Pulmonary artery endothelial cell (primary cell): ENCODE results near the gene HSD11B1. TPM values are rescaled to one million over a fixed set of nuclear protein-coding genes. Genes with fewer than 3 reads are reported as not detected.

Experiments used
- DNase-seq: peaks from one replicate; pipeline ENCODE4 v3.0.0-alpha.2; 2011; ENCODE audit warnings: low read depth, low spot score
- total RNA-seq: library from RNA; depleted of rRNA; stranded (reverse); fragments of >200 nt; gene quantifications from 2 replicates; pipeline ENCODE4 v1.2.3, GENCODE V29; 2014

HSD11B1 gene
- total RNA-seq, 1 donor from 2014 or later, result 0.07 TPM

DNA sequence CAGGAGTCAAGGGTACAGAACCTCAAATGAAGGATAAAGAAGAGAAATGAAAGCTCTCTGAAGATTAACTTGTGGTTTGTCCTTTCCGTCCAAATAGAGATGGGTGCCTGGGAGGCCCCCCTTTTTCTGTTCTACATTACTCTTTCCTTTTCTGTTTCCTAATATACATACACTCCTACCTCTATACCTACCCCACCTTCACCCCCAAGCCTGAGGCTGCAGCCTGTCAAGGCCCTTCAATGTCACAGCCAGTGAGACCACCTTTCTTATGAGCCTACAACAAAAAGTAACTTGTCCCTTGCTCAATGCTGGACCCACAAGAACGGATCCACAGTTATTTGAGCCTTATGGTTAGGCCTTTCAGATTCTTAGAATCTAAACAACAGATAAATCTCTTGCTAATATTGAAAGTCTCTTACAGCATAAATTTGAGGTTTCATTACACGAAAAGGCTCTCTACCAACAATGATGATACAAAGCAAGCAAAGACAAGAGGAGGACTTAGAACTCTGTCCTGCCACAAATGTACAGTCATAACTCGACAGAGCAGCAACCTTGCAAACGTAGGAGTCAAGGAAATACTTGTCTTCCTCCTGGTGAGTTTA lies 47.1 kb downstream of the HSD11B1 start:
- no peak for DNase-seq

DNA sequence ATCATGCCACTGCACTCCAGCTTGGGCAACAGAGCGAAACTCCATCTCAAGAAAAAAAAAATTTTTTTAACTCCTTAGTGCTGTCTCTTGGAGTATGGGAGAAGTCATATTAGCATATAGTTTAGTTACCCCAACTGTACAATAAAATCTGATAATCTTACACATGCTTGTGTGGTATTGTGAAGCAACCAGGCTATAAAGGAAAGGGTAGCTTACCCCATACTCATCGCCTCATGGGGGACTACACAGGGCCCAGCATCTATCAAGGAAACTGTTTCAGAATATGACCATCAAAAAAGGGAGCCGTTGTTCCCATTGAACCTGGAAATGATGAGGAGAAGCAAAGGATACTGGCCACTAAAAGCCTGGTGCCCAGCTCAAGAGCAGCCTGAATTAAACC lies 48.2 kb downstream of the HSD11B1 start:
- DNase-seq, result no peak

DNA sequence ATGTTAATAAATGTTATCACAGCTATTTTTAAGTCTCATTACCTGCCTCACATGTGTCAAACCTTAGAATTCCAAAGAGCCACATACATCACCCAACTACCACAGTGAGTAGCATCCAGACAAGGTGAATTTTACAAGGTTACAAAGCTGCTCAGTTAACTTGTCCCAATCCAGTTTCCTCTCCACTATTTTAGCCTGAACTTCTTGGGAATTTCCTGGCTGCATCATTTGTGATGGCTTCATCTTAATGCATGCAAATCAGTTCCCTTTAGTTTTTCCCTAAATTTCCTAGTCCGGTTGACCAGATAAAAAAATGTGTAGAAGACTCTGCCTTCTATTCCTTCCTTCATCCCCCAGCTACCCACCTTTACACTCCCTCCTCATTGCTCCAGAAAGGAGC lies 50.6 kb downstream of the HSD11B1 start:
- no peak for DNase-seq

GRCh38 chr1:209755926-209756614 lies 51.4 kb downstream of the HSD11B1 start, which contains the start of gene TRAF3IP3:
Gene TRAF3IP3 (plus strand): TSS chr1:209756053. CDS start chr1:209760040, 3,987 bp downstream.
- no peak for DNase-seq

GRCh38 chr1:209756615-209757445 lies 52.2 kb downstream of the HSD11B1 start:
- no peak for DNase-seq

GRCh38 chr1:209758400-209758799 lies 53.8 kb downstream of the HSD11B1 start:
- no peak for DNase-seq

- no peak for DNase-seq
Observed at GRCh38 chr1:209759829-209760359, 55.2 kb downstream of the HSD11B1 start.

DNA sequence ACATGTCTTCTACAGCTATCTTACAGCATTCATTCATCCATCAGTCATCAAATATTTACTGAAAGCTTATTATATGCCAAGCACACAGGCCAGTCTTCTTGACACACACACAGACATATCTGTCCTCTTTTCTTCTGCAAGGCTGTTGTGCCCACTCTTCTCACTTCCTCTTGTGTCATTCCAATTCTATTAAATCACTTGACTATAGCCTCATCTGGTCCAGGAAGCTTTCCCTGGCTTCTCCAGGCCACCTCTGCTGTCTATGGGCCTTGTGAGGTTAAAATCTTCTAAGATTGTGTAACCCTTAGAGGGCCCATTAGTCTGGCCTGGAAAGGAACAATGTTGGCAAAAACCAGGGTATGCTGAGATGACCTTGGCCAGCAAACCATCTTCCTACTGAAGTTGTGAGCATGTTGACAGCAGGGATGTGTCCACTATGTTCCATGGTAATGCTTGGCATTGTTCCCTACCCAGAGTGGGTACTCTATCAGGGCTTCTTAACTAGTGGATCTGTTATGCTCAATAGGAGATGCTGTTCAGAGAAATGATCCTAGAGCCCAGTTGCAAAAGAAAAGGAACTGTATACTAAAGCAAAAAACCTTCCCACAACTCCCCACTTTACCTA lies 56.5 kb downstream of the HSD11B1 start:
- DNase-seq, result no peak

- no peak for DNase-seq
Observed at GRCh38 chr1:209766051-209766450, 61.4 kb downstream of the HSD11B1 start.

- no peak for DNase-seq
Observed at GRCh38 chr1:209767096-209767495, 62.5 kb downstream of the HSD11B1 start.

DNA sequence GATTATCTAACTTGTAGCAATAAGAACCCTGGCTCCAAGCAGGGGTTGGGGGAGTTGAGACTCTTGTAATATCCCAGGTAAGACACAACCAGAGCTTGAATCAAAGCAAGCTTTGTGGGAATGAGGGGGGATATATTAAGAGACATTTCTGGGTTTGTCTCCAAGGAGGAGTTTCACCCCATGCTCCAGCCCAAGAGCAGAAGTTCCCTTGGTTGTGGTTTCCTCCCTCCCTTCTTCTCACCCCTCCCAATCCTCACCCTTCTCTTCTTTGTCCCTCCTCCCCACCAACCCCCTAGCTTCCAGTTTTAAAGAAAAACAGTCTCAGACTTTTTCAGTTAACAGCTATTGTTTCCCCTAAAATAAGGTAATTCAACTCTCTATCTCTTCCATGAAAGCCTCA lies 63.1 kb downstream of the HSD11B1 start:
- DNase-seq, result no peak

DNA sequence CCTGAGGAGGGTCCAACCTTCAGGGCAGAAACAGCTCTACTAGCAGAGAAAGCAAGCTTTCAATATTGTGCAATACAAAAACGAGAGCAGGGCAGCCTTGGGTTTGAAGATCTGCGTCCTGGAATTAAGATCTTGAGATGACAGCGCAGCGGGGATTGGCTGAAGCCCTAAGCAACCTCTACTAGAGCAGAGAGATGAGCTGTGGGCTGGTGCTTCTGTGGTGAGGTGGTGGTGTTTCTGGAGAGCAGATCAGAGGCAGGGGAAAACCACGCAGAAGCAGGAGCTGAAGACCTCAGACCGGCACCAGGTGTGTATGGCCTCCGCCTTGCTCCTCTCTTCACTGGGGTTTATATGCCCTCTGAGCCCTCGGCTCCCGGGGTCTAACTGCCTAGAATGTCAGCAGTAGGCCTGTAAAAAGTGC lies 63.7 kb downstream of the HSD11B1 start:
- no peak for DNase-seq

GRCh38 chr1:209769171-209769904 lies 64.7 kb downstream of the HSD11B1 start:
- peak; percentile 55 for DNase-seq

- no peak for DNase-seq
Observed at GRCh38 chr1:209769971-209770370, 65.3 kb downstream of the HSD11B1 start.

DNA sequence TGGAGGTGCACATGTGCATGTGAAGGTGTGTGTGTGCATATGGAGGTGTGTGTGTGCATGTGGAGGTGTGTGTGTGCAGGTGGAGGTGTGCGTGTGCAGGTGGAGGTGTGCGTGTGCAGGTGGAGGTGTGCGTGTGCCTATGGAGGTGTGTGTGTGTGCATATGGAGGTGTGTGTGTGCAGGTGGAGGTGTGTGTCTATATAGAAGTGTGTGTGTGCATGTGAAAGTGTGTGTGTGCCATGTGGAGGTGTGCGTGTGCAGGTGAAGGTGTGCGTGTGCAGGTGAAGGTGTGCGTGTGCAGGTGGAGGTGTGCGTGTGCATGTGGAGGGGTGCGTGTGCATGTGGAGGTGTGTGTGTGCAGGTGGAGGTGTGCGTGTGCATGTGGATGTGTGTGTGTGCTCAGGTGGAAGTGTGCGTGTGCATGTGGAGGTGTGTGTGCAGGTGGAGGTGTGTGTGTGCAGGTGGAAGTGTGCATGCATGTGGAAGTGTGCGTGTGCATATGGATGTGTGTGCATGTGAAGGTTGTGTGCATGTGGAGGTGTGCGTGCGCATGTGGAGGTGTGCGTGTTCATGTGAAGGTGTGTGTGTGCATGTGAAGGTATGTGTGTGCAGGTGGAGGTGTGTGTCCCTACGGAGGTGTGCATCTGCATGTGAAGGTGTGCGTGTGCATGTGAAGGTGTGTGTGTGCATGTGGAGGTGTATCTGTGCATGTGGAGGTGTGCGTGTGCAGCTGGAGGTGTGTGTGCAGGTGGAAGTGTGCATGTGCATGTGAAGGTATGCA lies 66.2 kb downstream of the HSD11B1 start:
- no peak for DNase-seq

DNA sequence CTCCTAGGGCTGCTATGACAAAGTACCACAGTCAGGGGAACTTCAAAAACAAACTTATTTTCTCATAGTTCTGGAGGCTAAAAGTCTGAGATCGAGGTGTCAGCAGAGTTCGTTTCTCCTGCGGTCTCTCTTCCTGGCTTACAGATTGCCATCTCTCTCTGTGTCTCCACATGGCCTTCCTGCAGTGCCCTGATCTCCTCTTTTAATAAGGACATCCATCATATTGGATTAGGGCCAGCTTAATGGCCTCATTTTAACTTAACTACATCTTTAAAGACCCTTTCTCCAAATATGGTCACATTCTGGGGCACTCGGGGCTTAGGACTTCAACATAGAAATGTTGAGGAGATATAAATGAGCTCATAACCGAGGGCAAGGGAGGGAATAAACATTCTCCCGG lies 67.5 kb downstream of the HSD11B1 start:
- DNase-seq, result no peak

GRCh38 chr1:209774592-209774991 lies 69.9 kb downstream of the HSD11B1 start:
- DNase-seq, result no peak

GRCh38 chr1:209775678-209776077 lies 71.0 kb downstream of the HSD11B1 start:
- no peak for DNase-seq

- no peak for DNase-seq
Observed at GRCh38 chr1:209777587-209777986, 72.9 kb downstream of the HSD11B1 start.

DNA sequence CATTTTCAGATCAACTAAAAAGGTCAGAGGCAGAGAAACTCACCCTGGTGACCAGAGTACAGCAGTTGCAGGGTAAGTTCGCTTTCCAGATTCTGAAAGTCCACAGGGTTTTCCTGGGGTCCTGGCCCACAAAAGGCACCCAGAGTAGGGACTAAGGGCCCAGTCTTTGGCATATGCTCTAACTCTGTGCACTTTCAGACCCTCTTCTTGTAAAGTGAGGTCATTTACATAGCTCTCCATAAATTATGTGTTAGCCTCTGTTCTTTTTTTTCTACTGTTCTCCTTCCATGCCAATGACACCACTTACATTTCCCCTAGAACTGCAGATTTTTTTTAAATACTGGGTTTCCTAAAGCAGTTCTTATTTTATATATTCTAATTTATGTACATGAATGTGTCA lies 73.5 kb downstream of the HSD11B1 start:
- no peak for DNase-seq
